ENCODE measurements around the gene RUSF1. TPM values are rescaled to one million over a fixed set of nuclear protein-coding genes. Genes with fewer than 3 reads are reported as not detected.
A peak's percentile ranks its signal among the peaks of the same experiment; 100 is the strongest.

The RUSF1 gene
- total RNA-seq, 1 experiment from 2014 or later, result 21.0 TPM

DNA sequence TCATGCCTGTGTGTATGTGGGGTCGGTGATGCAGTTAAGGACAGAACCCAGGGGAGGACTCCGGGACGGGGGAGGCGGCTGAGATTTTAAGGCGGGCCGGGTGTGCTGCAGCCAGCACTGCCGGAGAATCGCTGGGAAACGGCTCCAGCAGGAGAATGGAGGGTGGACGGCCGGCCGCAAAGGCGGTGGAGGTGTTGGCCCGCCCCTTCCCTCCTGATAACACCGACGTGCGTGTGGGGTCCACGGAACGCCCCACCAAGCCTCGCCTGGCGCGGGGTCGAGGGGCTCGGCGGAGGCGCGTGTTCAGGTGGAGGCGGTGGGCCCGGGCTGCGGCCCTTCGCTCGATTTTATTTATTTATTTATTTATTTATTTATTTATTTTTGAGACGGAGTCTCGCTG lies 66.2 kb downstream of the RUSF1 start:
- H3K27ac ChIP-seq, result no peak overlapping the region
- H3K4me3 ChIP-seq, result peak overlapping the region; percentile 63
- no peak for DNase-seq
- no peaks in the 10 kb centered on the region for H3K9me3 ChIP-seq (replicated peaks)
- H3K4me1 ChIP-seq, result no peaks in the 10 kb centered on the region
- H3K36me3 ChIP-seq, result no peaks in the 10 kb centered on the region
- H3K27me3 ChIP-seq, result no peaks in the 10 kb centered on the region; the same call in 1 of the 2 replicates

DNA sequence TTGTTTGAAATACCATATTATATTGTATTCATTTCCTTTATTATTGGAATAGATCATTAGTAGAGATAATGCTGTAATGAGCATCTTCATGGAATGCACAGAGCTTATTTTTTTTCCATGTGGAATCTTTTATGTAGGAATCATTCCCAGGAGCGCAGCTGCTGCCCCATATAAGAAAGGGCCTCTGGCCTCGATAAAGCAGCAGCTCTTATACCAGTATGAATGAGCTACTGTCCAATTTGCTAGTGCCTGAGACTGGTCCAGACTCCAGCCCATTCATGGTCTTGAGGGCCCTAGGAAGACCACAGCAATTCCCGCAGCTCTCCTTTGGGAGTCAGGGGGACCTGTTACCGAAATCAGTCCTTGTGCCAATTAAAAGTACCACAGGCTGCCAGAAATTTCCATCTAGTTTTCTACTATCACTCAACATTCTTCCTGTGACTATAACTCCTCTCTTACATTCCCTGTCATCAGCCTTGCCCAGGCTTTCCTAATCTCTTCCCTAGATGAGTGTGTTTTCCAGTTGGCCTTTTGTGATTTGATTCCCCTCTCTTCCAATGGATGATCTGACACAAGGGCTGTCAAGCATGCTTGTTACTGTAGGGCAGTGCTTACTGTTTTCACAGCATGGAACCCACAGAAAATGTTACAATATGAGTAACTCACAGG lies 67.5 kb downstream of the RUSF1 start:
- DNase-seq, result peak in 1 of 2 experiments; percentile 25
- H3K9me3 ChIP-seq (replicated peaks), result no peaks in the 10 kb centered on the region
- H3K4me1 ChIP-seq, result no peaks in the 10 kb centered on the region
- H3K36me3 ChIP-seq, result no peaks in the 10 kb centered on the region
- no peak overlapping the region for H3K27ac ChIP-seq
- H3K27me3 ChIP-seq, result no peaks in the 10 kb centered on the region; the same call in 1 of the 2 replicates
- no peak overlapping the region for H3K4me3 ChIP-seq

DNA sequence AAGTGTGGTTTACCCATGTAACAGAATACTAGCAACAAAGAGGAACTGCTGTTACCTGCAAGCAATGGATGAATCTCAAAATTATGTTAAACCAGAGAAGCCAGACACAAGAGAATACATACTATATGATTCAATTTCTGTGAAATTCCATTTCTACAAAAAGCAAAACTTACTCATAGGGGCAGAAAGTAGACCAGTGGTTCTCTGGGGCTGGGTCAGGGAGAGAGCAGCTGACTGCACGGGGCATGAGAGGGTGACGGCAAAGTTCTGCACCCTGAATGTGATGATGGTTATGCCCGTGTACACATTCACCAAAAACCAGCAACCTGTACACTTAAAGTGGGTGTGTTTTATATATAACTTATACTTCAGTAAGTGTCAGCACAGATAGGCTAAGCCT lies 68.7 kb downstream of the RUSF1 start:
- Histone ChIP-seq H3K9me3 (replicated peaks) (no peaks in the 10 kb centered on the region), H3K27ac (no peak overlapping the region), H3K4me3 (no peak overlapping the region), H3K27me3 (no peaks in the 10 kb centered on the region; the same call in 1 of the 2 replicates), H3K4me1 (no peaks in the 10 kb centered on the region), H3K36me3 (no peaks in the 10 kb centered on the region)
- DNase-seq, result no peak

Other genes starting within 250 kb of the RUSF1 start
- gene ITGAM, start 248.4 kb downstream of the RUSF1 start, total RNA-seq (2014; rRNA removed; shearing (Covaris generic)), result not detected in 2 replicates
- gene ITGAX, start 153.2 kb downstream of the RUSF1 start, total RNA-seq (2014; rRNA removed; shearing (Covaris generic)), result not detected in 2 replicates
- not detected in 2 replicates for gene ITGAD, start 115.1 kb downstream of the RUSF1 start, total RNA-seq (2014; rRNA removed; shearing (Covaris generic))
- not detected in 2 replicates for gene COX6A2, start 80.0 kb downstream of the RUSF1 start, total RNA-seq (2014; rRNA removed; shearing (Covaris generic))
- gene ZNF843, start 65.6 kb downstream of the RUSF1 start, total RNA-seq (2014; rRNA removed; shearing (Covaris generic)), result 0.14 TPM in 1 of 2 replicates, not detected in the other
- gene ARMC5, start 48.9 kb downstream of the RUSF1 start, total RNA-seq (2014; rRNA removed; shearing (Covaris generic)), result 6.1 and 6.7 TPM in 2 replicates
- gene TGFB1I1, start 36.2 kb downstream of the RUSF1 start, total RNA-seq (2014; rRNA removed; shearing (Covaris generic)), result 12.9 and 13.1 TPM in 2 replicates
- gene SLC5A2, start 25.3 kb downstream of the RUSF1 start, total RNA-seq (2014; rRNA removed; shearing (Covaris generic)), result 0.04 TPM in 1 of 2 replicates, not detected in the other
- gene AHSP, start 19.5 kb upstream of the RUSF1 start, total RNA-seq (2014; rRNA removed; shearing (Covaris generic)), result not detected in 2 replicates

All from SJCRH30 (cell line).